Liver (tissue), 9 donors: ENCODE results near the gene REG1B. TPM values are rescaled to one million over a fixed set of nuclear protein-coding genes. Genes with fewer than 3 reads are reported as not detected.

Experiments used
- DNase-seq: peaks from one replicate; pipeline ENCODE4 v3.0.0-alpha.2; 2017; ENCODE audit warnings: low spot score
- H3K27ac ChIP-seq, 2 donors: one replicate each; pipeline ENCODE4 v1.7.0; 2013; ENCODE audit warnings: inconsistent platforms in 2 of 2, low read length in 2 of 2, control low read depth in 1 of 2, low read depth in 1 of 2, mild to moderate bottlenecking in 1 of 2
- H3K27me3 ChIP-seq, 4 donors: one replicate each; pipeline versions ENCODE4 v1.6.1 to v1.7.0; 2013; ENCODE audit warnings: low read length in 3 of 4, inconsistent platforms in 1 of 4, mild to moderate bottlenecking in 1 of 4, moderate library complexity in 1 of 4; ENCODE audit not compliant: control insufficient read depth in 4 of 4, insufficient read depth in 4 of 4
- H3K36me3 ChIP-seq, 4 donors: one replicate each; pipeline versions ENCODE4 v1.6.1 to v1.7.0; 2013; ENCODE audit warnings: low read length in 3 of 4, mild to moderate bottlenecking in 3 of 4, low read depth in 1 of 4, moderate library complexity in 1 of 4; ENCODE audit not compliant: control insufficient read depth in 4 of 4, insufficient read depth in 3 of 4
- H3K4me1 ChIP-seq, 4 donors: one replicate each; pipeline versions ENCODE4 v1.6.1 to v1.7.0; 2013; ENCODE audit warnings: low read length in 3 of 4, mild to moderate bottlenecking in 3 of 4, moderate library complexity in 1 of 4; ENCODE audit not compliant: control insufficient read depth in 4 of 4, insufficient read depth in 4 of 4
- H3K4me3 ChIP-seq, 3 donors: one replicate each; pipeline versions ENCODE4 v1.6.1 to v1.7.0; 2013; ENCODE audit warnings: low read length in 3 of 3, control low read depth in 1 of 3, low read depth in 1 of 3, mild to moderate bottlenecking in 1 of 3
- H3K9ac ChIP-seq, 2 donors: one replicate each; pipeline ENCODE4 v1.7.0; 2013; ENCODE audit warnings: low read length in 2 of 2, mild to moderate bottlenecking in 2 of 2, moderate library complexity in 2 of 2, control low read depth in 1 of 2, low read depth in 1 of 2
- H3K9me3 ChIP-seq, 4 donors: one replicate each; pipeline versions ENCODE4 v1.6.1 to v1.7.0; 2013; ENCODE audit warnings: low read length in 3 of 4; ENCODE audit not compliant: control insufficient read depth in 4 of 4
- ATF3 ChIP-seq: IDR thresholded peaks from 2 replicates; pipeline ENCODE4 v1.6.1; 2016; ENCODE audit warnings: antibody characterized with exemption
- EGR1 ChIP-seq, 2 donors: IDR thresholded peaks; 2 replicates each; pipeline ENCODE4 v1.6.1; 2016 to 2018; ENCODE audit warnings: antibody characterized with exemption in 2 of 2, low read depth in 2 of 2
- FOXA1 ChIP-seq: IDR thresholded peaks from 2 replicates; pipeline ENCODE4 v1.6.1; 2016; ENCODE audit warnings: antibody characterized with exemption
- FOXA2 ChIP-seq: IDR thresholded peaks from 2 replicates; pipeline ENCODE4 v1.6.1; 2016; ENCODE audit warnings: antibody characterized with exemption
- GABPA ChIP-seq, 2 donors: IDR thresholded peaks in 1 of 2; conservative IDR thresholded peaks in 1 of 2; 2 replicates each; pipeline ENCODE4 v1.6.1; 2016; ENCODE audit warnings: antibody characterized with exemption in 2 of 2, mild to moderate bottlenecking in 1 of 2, moderate library complexity in 1 of 2
- HNF4A ChIP-seq, 2 donors: conservative IDR thresholded peaks; 2 replicates each; pipeline ENCODE4 v1.6.1; 2016; ENCODE audit warnings: antibody characterized with exemption in 2 of 2, mild to moderate bottlenecking in 2 of 2
- HNF4G ChIP-seq: IDR thresholded peaks from 2 replicates; pipeline ENCODE4 v1.6.1; 2016; ENCODE audit warnings: antibody characterized with exemption
- JUND ChIP-seq, 2 donors: IDR thresholded peaks; 2 replicates each; pipeline ENCODE4 v1.6.1; 2016; ENCODE audit warnings: antibody characterized with exemption in 2 of 2
- MAX ChIP-seq: IDR thresholded peaks from 2 replicates; pipeline ENCODE4 v1.6.1; 2016; ENCODE audit warnings: antibody characterized with exemption
- NR2F2 ChIP-seq: IDR thresholded peaks from 2 replicates; pipeline ENCODE4 v1.6.1; 2016; ENCODE audit warnings: antibody characterized with exemption
- RAD21 ChIP-seq, 2 donors: IDR thresholded peaks; 2 replicates each; pipeline ENCODE4 v1.6.1; 2016; ENCODE audit warnings: antibody characterized with exemption in 2 of 2, mild to moderate bottlenecking in 2 of 2
- REST ChIP-seq: IDR thresholded peaks from 2 replicates; pipeline ENCODE4 v1.6.1; 2016; ENCODE audit warnings: antibody characterized with exemption, mild to moderate bottlenecking
- RXRA ChIP-seq, 2 donors: IDR thresholded peaks; 2 replicates each; pipeline ENCODE4 v1.6.1; 2017 to 2018; ENCODE audit warnings: antibody characterized with exemption in 2 of 2, mild to moderate bottlenecking in 1 of 2
- SP1 ChIP-seq: IDR thresholded peaks from 2 replicates; pipeline ENCODE4 v1.6.1; 2018; ENCODE audit warnings: antibody characterized with exemption, mild to moderate bottlenecking
- TAF1 ChIP-seq: conservative IDR thresholded peaks from 2 replicates; pipeline ENCODE4 v1.6.1; 2016; ENCODE audit warnings: antibody characterized with exemption, mild to moderate bottlenecking
- YY1 ChIP-seq: IDR thresholded peaks from 2 replicates; pipeline ENCODE4 v1.6.1; 2016; ENCODE audit warnings: antibody characterized with exemption, mild to moderate bottlenecking
- ZBTB33 ChIP-seq: IDR thresholded peaks from 2 replicates; pipeline ENCODE4 v1.6.1; 2016; ENCODE audit warnings: antibody characterized with exemption
- WGBS: extraction: QIAGEN DNeasy Blood & Tissue Kit; methylation state at CpG from one replicate; pipeline ENCODE4 v1.1.7; 2013; 5-methylcytosine and 5-hydroxymethylcytosine counted together
- polyA plus RNA-seq, 2 donors: library from polyadenylated mRNA; stranded (reverse) in 1 of 2; unstranded in 1 of 2; fragments of 200-250 nt in 1 of 2; fragments of >200 nt in 1 of 2; fragmentation: Nextera tagmentation in 1 of 2; extraction: Ambion mirVana in 1 of 2; gene quantifications; one replicate each; pipeline versions ENCODE4 v1.2.1 to v1.2.3, GENCODE V29; 2013 to 2015
- total RNA-seq, 2 donors: library from RNA; depleted of rRNA; stranded (reverse); fragments of >200 nt; gene quantifications; one replicate each; pipeline ENCODE4 v1.2.3, GENCODE V29; 2014
- donor health status: healthy.
- donor health status: healthy.
- donor health status: healthy.
- donor health status: healthy.
- donor health status: healthy.

Gene REG1B
- total and polyA plus RNA-seq, 4 donors: 0.18 TPM; not detected in 3

- TF ChIP-seq TAF1 (no peak), NR2F2 (no peak), EGR1 (IDR thresholded peaks at IDR 0.05; ENCODE audit: low read depth in 2 of 2) (no peak), SP1 (no peak), ATF3 (no peak), ZBTB33 (no peak), GABPA (IDR thresholded peaks at IDR 0.05 in 1 of 2, conservative IDR thresholded peaks at IDR 0.05 in 1 of 2) (no peak)
These were observed 10.1 kb upstream of the REG1B start (continued) for GRCh38 chr2:79097843-79098242.

GRCh38 chr2:79090693-79091092, 2.9 kb upstream of the REG1B start:
- WGBS: 74% methylated on average over 4 of the region's 4 CpGs
- no peak overlapping the region for H3K4me3 ChIP-seq
- no peak for TF ChIP-seq HNF4G
- no peak for TF ChIP-seq NR2F2
- no peak for TF ChIP-seq RAD21 (IDR thresholded peaks at IDR 0.05)
- TF ChIP-seq YY1: no peak
- no peak for TF ChIP-seq MAX
- TF ChIP-seq EGR1 (IDR thresholded peaks at IDR 0.05; ENCODE audit: low read depth in 2 of 2): no peak
- TF ChIP-seq GABPA (IDR thresholded peaks at IDR 0.05 in 1 of 2, conservative IDR thresholded peaks at IDR 0.05 in 1 of 2): no peak
- no peak for TF ChIP-seq ATF3
- TF ChIP-seq FOXA1: no peak
- TF ChIP-seq REST: no peak
- no peak for TF ChIP-seq RXRA (IDR thresholded peaks at IDR 0.05)
- TF ChIP-seq TAF1: no peak
- no peak for TF ChIP-seq SP1
- no peak for TF ChIP-seq JUND (IDR thresholded peaks at IDR 0.05)
- TF ChIP-seq HNF4A (conservative IDR thresholded peaks at IDR 0.05): no peak
- TF ChIP-seq FOXA2: no peak
- no peak for DNase-seq
- H3K9ac ChIP-seq: no peak overlapping the region
- H3K27ac ChIP-seq: no peak overlapping the region
- H3K4me1 ChIP-seq: no peaks in the 10 kb centered on the region
- no peaks in the 10 kb centered on the region for H3K9me3 ChIP-seq
- H3K27me3 ChIP-seq: no peaks in the 10 kb centered on the region
- H3K36me3 ChIP-seq: no peaks in the 10 kb centered on the region
